Measurements from ENCODE around the gene CFDP1.

Gene CFDP1

GRCh38 chr16:75250089-75250808, 183.1 kb downstream of the CFDP1 start:
- DNase-seq (no peak), ATAC-seq (no peak)

GRCh38 chr16:75249441-75249840, 183.9 kb downstream of the CFDP1 start:
- no peak for DNase-seq
- ATAC-seq: no peak

DNA sequence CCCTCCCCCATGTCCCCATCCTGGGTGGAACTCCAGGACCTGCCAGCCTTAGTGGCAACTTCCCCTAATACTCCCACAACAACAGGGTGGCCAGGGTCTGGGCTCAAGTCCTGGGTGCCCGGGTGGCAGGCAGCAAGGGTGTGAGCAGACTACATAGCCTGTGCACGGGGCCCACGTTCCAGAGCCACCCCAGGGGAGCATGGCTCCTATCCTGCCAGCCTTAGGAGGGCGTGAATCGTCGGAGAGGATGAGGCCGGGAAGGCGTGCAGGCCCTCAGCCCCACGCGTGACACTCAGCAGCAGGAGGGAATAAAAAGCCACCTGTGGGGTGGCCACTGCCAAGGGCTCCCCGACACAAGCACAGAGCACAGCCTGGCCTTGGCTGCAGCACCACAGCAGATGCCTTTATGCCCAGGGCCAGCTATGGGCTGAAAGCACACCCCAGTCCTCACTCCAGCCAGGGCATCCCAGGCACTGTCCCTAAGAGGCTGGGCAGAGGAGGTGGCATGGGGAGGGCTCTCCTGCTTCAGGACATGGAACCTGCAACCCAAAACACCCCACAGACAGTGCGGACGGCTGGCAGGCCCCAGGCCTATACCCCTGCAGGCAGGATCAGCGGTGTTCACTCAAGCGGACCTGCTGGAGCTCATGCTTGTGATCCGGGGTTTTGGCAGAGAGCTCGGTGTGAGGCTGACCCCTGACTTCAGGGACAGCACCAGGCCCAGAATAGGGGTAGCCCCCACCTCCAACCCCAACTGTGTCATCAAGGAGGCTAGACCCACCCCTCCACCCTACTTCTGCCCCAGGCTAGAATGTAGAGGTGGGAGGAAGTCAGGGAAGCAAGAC, 184.5 kb downstream of the CFDP1 start:
- ATAC-seq (no peak), DNase-seq (no peak)

- ATAC-seq (no peak), DNase-seq (no peak)
These were observed 185.2 kb downstream of the CFDP1 start for GRCh38 chr16:75248142-75248535.

DNA sequence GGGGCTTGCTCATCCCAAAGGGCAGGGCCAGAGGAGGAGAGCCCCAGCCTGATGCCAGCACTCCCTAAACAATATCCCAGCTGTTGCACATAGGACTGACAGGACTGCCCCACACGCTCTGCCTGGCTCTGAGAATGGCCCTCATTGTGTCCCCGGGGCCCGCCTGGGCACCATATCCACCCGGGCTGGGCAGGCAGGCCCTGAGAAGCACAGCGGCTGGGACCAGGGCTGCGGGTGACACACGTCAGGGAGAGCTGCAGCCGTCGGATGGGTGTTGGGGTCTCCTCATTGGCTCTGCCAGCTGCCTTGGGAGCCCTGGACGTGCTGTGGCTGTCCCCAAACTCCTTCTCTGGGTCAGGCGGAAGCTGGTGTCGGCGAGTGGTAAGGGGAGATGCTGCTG, 186.1 kb downstream of the CFDP1 start:
- DNase-seq (no peak), ATAC-seq (no peak)

DNA sequence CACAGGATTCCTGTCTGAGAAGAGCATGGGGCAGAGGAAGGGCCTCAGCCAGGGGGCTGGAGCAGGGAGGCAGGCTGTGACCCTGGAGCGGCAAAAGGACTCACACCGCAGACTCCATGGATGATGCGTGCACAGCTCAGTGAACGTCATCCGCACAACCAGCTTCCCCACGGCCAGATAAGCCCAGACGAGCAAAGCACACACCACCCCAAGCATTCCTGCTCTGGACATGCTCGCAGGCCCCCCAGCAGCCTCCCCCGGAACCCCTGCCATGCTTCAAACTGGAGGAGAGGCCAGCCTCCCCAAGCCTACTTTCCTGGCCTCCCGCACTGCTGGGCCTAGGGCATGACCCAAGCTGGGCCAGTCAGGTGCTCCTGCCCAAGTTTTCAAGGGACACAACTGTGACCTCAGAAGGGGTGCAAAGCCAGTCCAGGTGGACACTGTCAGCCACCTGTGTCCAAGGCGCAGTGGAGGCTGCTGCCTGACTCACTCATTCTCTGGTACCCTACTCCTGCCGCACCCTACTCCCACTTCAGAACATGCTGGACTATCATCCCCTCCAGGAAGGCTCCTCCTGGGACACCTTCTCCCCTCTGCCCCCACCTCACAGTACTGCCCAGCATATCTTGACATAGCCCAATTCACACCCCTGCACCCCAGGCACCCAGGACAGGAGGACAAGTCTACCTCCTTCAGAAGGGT, 186.6 kb downstream of the CFDP1 start:
- no peak for ATAC-seq
- no peak for DNase-seq

DNA sequence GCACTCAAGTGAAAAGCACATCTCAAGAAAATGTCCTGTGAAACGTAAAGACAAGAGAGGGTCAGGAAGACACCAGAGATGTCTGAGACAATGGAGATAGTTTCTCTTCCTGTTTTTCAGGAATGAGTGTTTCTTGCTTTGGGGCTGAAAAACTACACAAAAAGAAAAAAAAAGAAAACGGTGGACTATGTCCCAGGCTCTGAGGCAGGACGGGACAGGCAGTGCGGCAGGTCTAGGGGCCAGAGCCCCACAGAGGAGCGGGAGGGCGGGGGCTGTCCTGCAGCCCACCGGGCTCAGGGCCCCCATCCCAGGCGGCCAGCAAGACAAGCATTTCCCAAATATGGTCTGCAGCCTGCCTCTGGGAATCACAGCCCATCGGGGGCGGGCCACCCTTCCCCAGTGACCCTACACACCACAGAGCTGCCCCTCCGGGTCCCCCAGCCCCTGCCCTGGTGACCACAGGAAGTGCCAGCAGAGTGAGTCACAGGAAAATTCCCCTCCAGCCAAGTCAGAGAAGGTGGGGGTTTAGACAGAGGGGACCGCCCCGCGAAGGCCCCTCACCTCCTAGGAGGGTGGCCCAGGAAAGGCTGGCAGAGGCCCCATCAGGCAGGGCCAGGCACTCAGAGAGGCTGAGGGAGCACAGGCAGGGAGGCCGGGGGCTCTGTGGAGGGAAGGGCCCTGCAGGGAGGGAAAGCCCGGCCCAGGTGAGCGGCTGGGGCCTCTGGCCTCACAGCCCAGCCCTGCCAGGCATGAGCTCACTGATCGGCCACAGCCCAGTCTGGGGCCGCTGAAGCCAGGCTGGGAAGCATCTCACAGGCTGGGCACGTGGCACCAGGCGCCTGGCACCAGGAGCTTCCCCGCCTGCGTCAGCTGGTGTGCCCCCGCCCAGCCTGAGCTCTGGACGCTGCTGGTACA, 188.2 kb downstream of the CFDP1 start:
- ATAC-seq: no peak
- no peak for DNase-seq

GRCh38 chr16:75244225-75244809, 189.0 kb downstream of the CFDP1 start:
- DNase-seq (no peak), ATAC-seq (no peak)

All from stimulated activated naive CD8-positive, alpha-beta T cell treated with anti-CD3 and anti-CD28 coated beads, Interleukin-15, Interleukin-2, amounts not matched to agents 100 U/mL and 50 U/mL, for 24 hours (primary cell).